Smooth muscle cell (in vitro differentiated cells): ENCODE data around the gene UBE2D4. TPM values are rescaled to one million over a fixed set of nuclear protein-coding genes. Genes with fewer than 3 reads are reported as not detected.
"Not testable (repeated sequence)": the region's sequence is repeated elsewhere in the genome, so short reads cannot be mapped to it uniquely, and the experiment has no call there.

ENCODE experiments used
- DNase-seq: peaks from one replicate; lab custom pipeline; 2025; ENCODE audit not compliant: unreplicated experiment; lab: John Stamatoyannopoulos, UW
- H2AFZ ChIP-seq: fragments of 200-600 bp; sonication (generic); 2 replicates; pipeline ENCODE4 v1.6.0; 2016; ENCODE audit warnings: antibody characterized with exemption, low read depth, mild to moderate bottlenecking
- H3F3A ChIP-seq: fragments of 200-600 bp; sonication (generic); 2 replicates; pipeline ENCODE4 v1.6.0; 2017; ENCODE audit warnings: antibody characterized with exemption, low read depth
- H3K27ac ChIP-seq: fragments of 200-600 bp; sonication (generic); 2 replicates; pipeline ENCODE4 v1.5.1; 2016; ENCODE audit warnings: low read depth, mild to moderate bottlenecking
- H3K27me3 ChIP-seq: fragments of 200-600 bp; sonication (generic); 2 replicates; pipeline ENCODE4 v1.6.1; 2016; ENCODE audit warnings: low read depth, mild to moderate bottlenecking
- H3K36me3 ChIP-seq: fragments of 200-600 bp; sonication (generic); 2 replicates; pipeline ENCODE4 v1.5.1; 2016; ENCODE audit warnings: low read depth
- H3K4me1 ChIP-seq: fragments of 200-600 bp; sonication (generic); 2 replicates; pipeline ENCODE4 v1.5.1; 2016; ENCODE audit warnings: low read depth
- H3K4me2 ChIP-seq: fragments of 200-600 bp; sonication (generic); 2 replicates; pipeline ENCODE4 v1.6.0; 2016; ENCODE audit warnings: mild to moderate bottlenecking
- H3K4me3 ChIP-seq: fragments of 200-600 bp; sonication (generic); 2 replicates; pipeline ENCODE4 v1.5.1; 2016; ENCODE audit warnings: mild to moderate bottlenecking
- H3K79me2 ChIP-seq: fragments of 200-600 bp; sonication (generic); 2 replicates; pipeline ENCODE4 v1.6.0; 2016; ENCODE audit warnings: low read depth, mild to moderate bottlenecking
- H3K9ac ChIP-seq: fragments of 200-600 bp; sonication (generic); 2 replicates; pipeline ENCODE4 v1.6.0; 2016; ENCODE audit warnings: low read depth
- H3K9me3 ChIP-seq: fragments of 200-600 bp; sonication (generic); replicated peaks from 2 replicates; pipeline ENCODE4 v1.5.1; 2016; ENCODE audit warnings: low read depth
- H4K20me1 ChIP-seq: fragments of 200-600 bp; sonication (generic); 2 replicates; pipeline ENCODE4 v1.6.0; 2016; ENCODE audit warnings: low read depth
- CTCF ChIP-seq: fragments of 200-600 bp; sonication (generic); IDR thresholded peaks from 2 replicates; pipeline ENCODE4 v1.5.1; 2017; ENCODE audit warnings: borderline replicate concordance, mild to moderate bottlenecking, antibody characterized with exemption; ENCODE audit not compliant: insufficient read depth, poor library complexity, severe bottlenecking
- WGBS: methylation state at CpG from one replicate; pipeline ENCODE4 v1.1.7; 2016; ENCODE audit warnings: low lambda C conversion rate; 5-methylcytosine and 5-hydroxymethylcytosine counted together
- polyA plus RNA-seq: library from polyadenylated mRNA; unstranded; fragments of >200 nt; fragmentation: Nextera tagmentation; extraction: Ambion mirVana; gene quantifications from 2 replicates; pipeline ENCODE4 v1.2.1, GENCODE V29; 2016
- total RNA-seq: library from RNA; depleted of rRNA; stranded (reverse); fragments of >200 nt; gene quantifications from 2 replicates; pipeline ENCODE4 v1.2.3, GENCODE V29; 2014

Gene UBE2D4
- total and polyA plus RNA-seq, 2 experiments from 2014 or later = 4.6 to 8.6 TPM

DNA sequence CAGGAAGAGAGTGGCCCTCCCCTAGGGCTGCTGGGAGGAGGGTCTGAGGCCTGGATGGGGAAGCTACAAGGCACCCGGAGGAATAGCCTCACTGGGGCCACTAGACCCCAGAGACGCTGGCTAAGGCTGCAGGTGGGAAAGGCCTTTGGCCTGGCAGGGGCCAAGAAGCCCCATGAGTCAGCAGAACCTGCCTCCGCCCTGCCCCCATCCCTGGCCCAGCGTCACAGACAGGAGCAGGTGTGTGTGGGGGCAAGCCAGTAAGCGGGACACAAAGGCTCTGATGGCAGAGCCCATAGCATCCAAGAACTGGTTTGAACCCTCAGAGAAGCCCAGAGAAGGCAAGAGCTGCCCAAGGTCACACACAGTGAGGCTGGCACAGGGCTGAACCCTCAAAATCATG, 44.5 kb downstream of the UBE2D4 start:
- not testable (repeated sequence) for H3F3A ChIP-seq, DNase-seq
- WGBS = 85% methylated on average over 3 of the region's 5 CpGs

GRCh38 chr7:43974033-43974573, 47.9 kb downstream of the UBE2D4 start:
- H4K20me1 ChIP-seq, H3K9me3 ChIP-seq, H3K79me2 ChIP-seq, H3K9ac ChIP-seq, H3K36me3 ChIP-seq, DNase-seq, H3K4me3 ChIP-seq, H2AFZ ChIP-seq, H3F3A ChIP-seq, H3K27ac ChIP-seq, H3K4me2 ChIP-seq, H3K4me1 ChIP-seq, H3K27me3 ChIP-seq: not testable (repeated sequence)
- 91% methylated on average over 7 of the region's 8 CpGs for WGBS

More for the DNA sequence above, 44.5 kb downstream of the UBE2D4 start:
- not testable (repeated sequence) for H3K27ac ChIP-seq, H3K36me3 ChIP-seq, H3K9me3 ChIP-seq, H3K4me3 ChIP-seq, H3K4me1 ChIP-seq, H3K4me2 ChIP-seq, H3K9ac ChIP-seq, H2AFZ ChIP-seq, H3K79me2 ChIP-seq, H4K20me1 ChIP-seq, H3K27me3 ChIP-seq

DNA sequence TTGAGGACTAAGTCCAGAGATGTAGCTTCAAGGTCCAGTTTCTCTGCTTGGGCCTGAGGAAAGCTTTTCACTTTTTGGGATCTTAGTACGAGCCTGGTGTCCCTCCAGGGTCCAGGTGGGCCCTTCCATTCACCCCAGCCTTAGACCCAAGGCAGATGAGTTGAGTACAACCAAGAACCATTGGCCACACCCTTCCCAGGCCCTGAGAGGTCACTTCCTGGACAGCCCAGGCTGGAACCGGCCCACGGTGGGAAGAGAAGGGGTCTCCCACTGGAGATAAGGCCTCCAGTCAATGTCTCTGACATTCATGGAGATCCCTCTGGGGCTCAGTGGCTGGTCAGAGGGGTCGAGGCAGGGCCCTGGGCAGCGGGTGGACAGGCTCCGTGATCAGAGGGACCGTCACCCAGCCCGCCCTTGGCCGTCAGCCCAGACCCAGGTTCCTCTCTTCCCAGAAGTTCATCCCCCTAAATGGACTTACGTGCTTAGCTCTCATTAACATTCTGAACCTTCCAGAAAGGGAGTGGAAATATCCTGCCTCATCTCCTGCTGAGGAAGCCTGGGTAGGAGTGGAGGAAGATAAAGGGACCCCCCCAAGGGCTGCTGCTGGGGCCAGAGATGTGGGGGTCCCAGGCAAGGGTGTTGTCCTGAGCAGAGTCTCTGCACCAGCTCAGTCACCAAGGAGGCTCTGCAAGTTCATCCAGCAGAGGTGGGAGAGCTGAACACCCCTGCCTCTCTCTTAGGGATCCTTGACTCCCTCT, 48.7 kb downstream of the UBE2D4 start:
- 97% methylated on average over 10 of the region's 10 CpGs for WGBS

GRCh38 chr7:43977525-43977924, 51.3 kb downstream of the UBE2D4 start:
- H3K4me1 ChIP-seq = no peaks in the 10 kb centered on the region
- H4K20me1 ChIP-seq = no peaks in the 10 kb centered on the region
- H3K4me3 ChIP-seq = no peak overlapping the region
- no peak for TF ChIP-seq CTCF
- H3K4me2 ChIP-seq = no peak overlapping the region
- no peaks in the 10 kb centered on the region for H3K27me3 ChIP-seq
- no peaks in the 10 kb centered on the region for H3K9me3 ChIP-seq
- no peaks in the 10 kb centered on the region for H3K36me3 ChIP-seq
- no peak overlapping the region for H3K9ac ChIP-seq
- H2AFZ ChIP-seq = no peak overlapping the region
- WGBS = 100% methylated on average over 1 of the region's 1 CpG
- no peaks in the 10 kb centered on the region for H3K79me2 ChIP-seq
- no peak overlapping the region for H3K27ac ChIP-seq
- DNase-seq = no peak
- H3F3A ChIP-seq = no peaks in the 10 kb centered on the region

More for the DNA sequence above, 48.7 kb downstream of the UBE2D4 start:
- H3K9me3 ChIP-seq, H3K27me3 ChIP-seq, DNase-seq, H4K20me1 ChIP-seq, H2AFZ ChIP-seq, H3K79me2 ChIP-seq, H3K4me2 ChIP-seq, H3F3A ChIP-seq, H3K36me3 ChIP-seq, H3K4me3 ChIP-seq, H3K27ac ChIP-seq, H3K9ac ChIP-seq, H3K4me1 ChIP-seq: not testable (repeated sequence)

DNA sequence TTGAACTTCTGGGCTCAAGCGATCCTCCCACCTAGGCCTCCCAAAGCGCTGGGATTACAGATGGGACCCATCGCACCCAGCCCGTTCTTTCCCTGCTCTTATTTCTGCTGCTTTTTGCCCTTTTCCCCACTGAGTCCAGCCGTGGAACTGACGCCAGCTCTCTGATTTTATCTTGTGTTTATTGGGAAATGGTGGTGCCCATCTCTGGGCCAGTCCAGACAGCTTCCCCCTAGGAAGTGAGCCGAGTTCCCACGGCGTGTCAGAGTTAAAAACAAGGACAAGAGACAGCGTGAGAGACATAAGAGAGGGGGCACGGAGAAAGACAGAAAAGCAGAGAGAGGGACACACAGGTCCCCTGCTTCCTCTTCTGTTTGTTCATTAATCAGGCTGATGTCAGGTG, 51.9 kb downstream of the UBE2D4 start:
- not testable (repeated sequence) for H3F3A ChIP-seq, H2AFZ ChIP-seq, H3K27ac ChIP-seq, H3K79me2 ChIP-seq, H3K4me1 ChIP-seq, H3K4me2 ChIP-seq, H3K4me3 ChIP-seq, H4K20me1 ChIP-seq, H3K9me3 ChIP-seq, H3K9ac ChIP-seq, H3K36me3 ChIP-seq, H3K27me3 ChIP-seq, DNase-seq
- WGBS = 85% methylated on average over 11 of the region's 11 CpGs

GRCh38 chr7:43982848-43983247, 56.6 kb downstream of the UBE2D4 start:
- not testable (repeated sequence) for H3K79me2 ChIP-seq, H3K27me3 ChIP-seq, H3K9ac ChIP-seq, H3K9me3 ChIP-seq, DNase-seq, H3F3A ChIP-seq, H3K36me3 ChIP-seq, H2AFZ ChIP-seq, H3K4me2 ChIP-seq, H4K20me1 ChIP-seq, H3K4me3 ChIP-seq, H3K4me1 ChIP-seq, H3K27ac ChIP-seq
- 98% methylated on average over 5 of the region's 6 CpGs for WGBS

GRCh38 chr7:43983736-43984135, 57.5 kb downstream of the UBE2D4 start:
- H3K36me3 ChIP-seq, H3K9ac ChIP-seq, H3K9me3 ChIP-seq, H3K4me2 ChIP-seq, H3K4me3 ChIP-seq, DNase-seq, H3K79me2 ChIP-seq, H3K27me3 ChIP-seq, H3K27ac ChIP-seq, H4K20me1 ChIP-seq, H3K4me1 ChIP-seq, H3F3A ChIP-seq, H2AFZ ChIP-seq: not testable (repeated sequence)
- WGBS = 96% methylated on average over 2 of the region's 2 CpGs
